GM12878 (cell line): Measurements from ENCODE around the gene SCARB1.

Source experiments
- CBFB ChIP-seq: IDR thresholded peaks from 2 replicates; pipeline ENCODE4 v1.6.1; 2016; ENCODE audit warnings: antibody characterized with exemption, low read depth
- CTCF ChIP-seq, 3 experiments: IDR thresholded peaks in 2 of 3; conservative IDR thresholded peaks in 1 of 3; 2 replicates each; pipeline ENCODE4 v1.5.1; 2011; ENCODE audit warnings: low read depth in 3 of 3, low read length in 3 of 3, mild to moderate bottlenecking in 3 of 3, control low read depth in 2 of 3, moderate library complexity in 2 of 3, inconsistent platforms in 1 of 3, mixed read lengths in 1 of 3; ENCODE audit not compliant: control insufficient read depth in 2 of 3, insufficient read depth in 1 of 3; ENCODE audit errors: extremely low read depth in 1 of 3
- EZH2 ChIP-seq: IDR thresholded peaks from 2 replicates; pipeline ENCODE4 v1.6.1; 2012; ENCODE audit warnings: low read depth, mild to moderate bottlenecking, control low read depth, inconsistent platforms, low read length, borderline replicate concordance; ENCODE audit not compliant: control insufficient read depth
- LARP7 ChIP-seq: fragments of 450-650 bp; IDR thresholded peaks from 2 replicates; pipeline ENCODE4 v1.6.1; 2017; ENCODE audit warnings: mild to moderate bottlenecking
- NFYA ChIP-seq: IDR thresholded peaks from 2 replicates; pipeline ENCODE4 v1.6.1; 2011; ENCODE audit warnings: low read depth, mild to moderate bottlenecking, low read length, improper control_type of control experiment, borderline replicate concordance
- POLR2A ChIP-seq: IDR thresholded peaks from 2 replicates; pipeline ENCODE4 v1.6.1; 2011; ENCODE audit warnings: low read depth, mild to moderate bottlenecking, low read length
- RAD21 ChIP-seq: IDR thresholded peaks from 2 replicates; pipeline ENCODE4 v1.6.1; 2011; ENCODE audit warnings: mild to moderate bottlenecking, low read depth, low read length, moderate library complexity; ENCODE audit not compliant: insufficient read depth
- RBBP5 ChIP-seq: fragments of 200-600 bp; sonication (generic); conservative IDR thresholded peaks from 2 replicates; pipeline ENCODE4 v1.6.1; 2016
- SREBF2 ChIP-seq: IDR thresholded peaks from 2 replicates; pipeline ENCODE4 v1.6.1; 2012; ENCODE audit warnings: mild to moderate bottlenecking, low read length
- ZNF24 ChIP-seq: fragments of 450-650 bp; IDR thresholded peaks from 2 replicates; pipeline ENCODE4 v1.6.1; 2017; ENCODE audit warnings: antibody characterized with exemption, mild to moderate bottlenecking

- no peak for TF ChIP-seq NFYA
- TF ChIP-seq POLR2A: no peak
- TF ChIP-seq CTCF (IDR thresholded peaks at IDR 0.05 in 2 of 3, conservative IDR thresholded peaks at IDR 0.05 in 1 of 3; ENCODE audit: control insufficient read depth in 2 of 3, extremely low read depth in 1 of 3, insufficient read depth in 1 of 3, low read depth in 3 of 3, low read length in 3 of 3): no peak
- no peak for TF ChIP-seq RBBP5
- TF ChIP-seq RAD21: no peak
- no peak for TF ChIP-seq ZNF24
- TF ChIP-seq LARP7: no peak
- TF ChIP-seq SREBF2: no peak
- TF ChIP-seq EZH2: no peak
- no peak for TF ChIP-seq CBFB
Observed at GRCh38 chr12:124762791-124763593, 100.7 kb downstream of the SCARB1 start.
